ENCODE measurements around the gene PRKN. TPM values are rescaled to one million over a fixed set of nuclear protein-coding genes. Genes with fewer than 3 reads are reported as not detected.

Gene PRKN
- total and polyA plus RNA-seq, 2 donors (not counting 3 experiments of a cell fraction or from before 2014, with no cell fraction given): 0.06 TPM; not detected in 1

DNA sequence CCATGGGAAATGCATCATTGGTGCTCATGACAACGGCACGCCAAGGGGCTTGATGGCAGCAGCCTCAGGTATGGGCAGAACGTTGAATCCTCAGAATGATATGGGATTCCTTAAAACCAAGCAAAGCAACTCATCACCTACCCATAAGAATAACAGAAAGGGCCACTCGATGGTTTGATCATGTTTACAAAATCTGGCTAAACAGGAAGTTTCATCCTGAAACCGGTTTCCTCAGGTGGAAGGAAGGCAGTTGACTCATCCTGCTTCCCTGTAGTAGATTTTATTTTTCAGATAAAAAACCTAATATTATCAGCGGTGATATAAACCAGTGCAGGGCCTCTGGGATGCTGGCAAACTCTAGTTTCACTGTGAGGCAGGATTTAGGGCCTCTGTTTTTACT is 1316.8 kb downstream of the PRKN start:
- Histone ChIP-seq H3K36me3 (ENCODE audit: control insufficient read depth in 2 of 2, extremely low read depth in 1 of 2, insufficient read depth in 2 of 2, low read length in 2 of 2) (no peaks in the 10 kb centered on the region), H3K4me2 (ENCODE audit: insufficient read depth, low read length) (no peak overlapping the region), H3K9ac (replicated peaks; ENCODE audit: extremely low read depth, insufficient read depth, low read length) (no peak overlapping the region), H3K27me3 (ENCODE audit: control insufficient read depth in 2 of 2, insufficient read depth in 2 of 2, low read length in 2 of 2) (no peaks in the 10 kb centered on the region), H3K9me3 (replicated peaks; ENCODE audit: control insufficient read depth, insufficient read depth, low read length) (no peaks in the 10 kb centered on the region), H2AFZ (ENCODE audit: low read depth, low read length) (no peak overlapping the region), H4K20me1 (replicated peaks; ENCODE audit: control insufficient read depth, extremely low read depth, insufficient read depth, low read length) (no peaks in the 10 kb centered on the region), H3K4me3 (replicated peaks in 1 of 3; ENCODE audit: insufficient read depth in 1 of 3, low read depth in 1 of 3, low read length in 3 of 3) (no peak overlapping the region), H3K9me1 (replicated peaks; ENCODE audit: control insufficient read depth, extremely low read depth, insufficient read depth, low read length) (no peaks in the 10 kb centered on the region), H3K4me1 (ENCODE audit: control insufficient read depth, extremely low read depth, insufficient read depth, low read length) (no peaks in the 10 kb centered on the region), H3K79me2 (ENCODE audit: control insufficient read depth, insufficient read depth, low read length) (no peaks in the 10 kb centered on the region), H3K27ac (ENCODE audit: insufficient read depth, low read depth, low read length) (no peak overlapping the region)
- ChIA-PET CTCF (interaction anchor here (0.8 kb wide), 1 partner anchor 8 kb away, joined by 4 read pairs; no protein-coding TSS in a partner anchor), POLR2A (no interaction called here)
- DNase-seq (ENCODE audit: low read depth, low spot score): no peak
- no peak for TF ChIP-seq FOS (IDR thresholded peaks at IDR 0.05; ENCODE audit: borderline replicate concordance, insufficient read depth, low read length)
- no peak for TF ChIP-seq POLR2AphosphoS5 (IDR thresholded peaks at IDR 0.05; ENCODE audit: insufficient read depth, low read depth, low read length)
- TF ChIP-seq GATA2 (IDR thresholded peaks at IDR 0.05; ENCODE audit: insufficient read depth, insufficient read length, low read depth, low read length): no peak
- TF ChIP-seq JUN (IDR thresholded peaks at IDR 0.05; ENCODE audit: borderline replicate concordance, insufficient read depth, insufficient read length, low read depth): no peak
- TF ChIP-seq, protein P1, sequence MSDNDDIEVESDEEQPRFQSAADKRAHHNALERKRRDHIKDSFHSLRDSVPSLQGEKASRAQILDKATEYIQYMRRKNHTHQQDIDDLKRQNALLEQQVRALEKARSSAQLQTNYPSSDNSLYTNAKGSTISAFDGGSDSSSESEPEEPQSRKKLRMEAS (IDR thresholded peaks at IDR 0.05; ENCODE audit: insufficient read depth, insufficient read length): no peak
- no peak for TF ChIP-seq POLR2A (IDR thresholded peaks at IDR 0.05; ENCODE audit: low read depth, low read length)
- TF ChIP-seq EZH2 (IDR thresholded peaks at IDR 0.05; ENCODE audit: borderline replicate concordance, low read depth, low read length, severe bottlenecking): no peak
- TF ChIP-seq MYC (IDR thresholded peaks at IDR 0.05; ENCODE audit: low read depth, low read length): no peak
- TF ChIP-seq, protein P2, sequence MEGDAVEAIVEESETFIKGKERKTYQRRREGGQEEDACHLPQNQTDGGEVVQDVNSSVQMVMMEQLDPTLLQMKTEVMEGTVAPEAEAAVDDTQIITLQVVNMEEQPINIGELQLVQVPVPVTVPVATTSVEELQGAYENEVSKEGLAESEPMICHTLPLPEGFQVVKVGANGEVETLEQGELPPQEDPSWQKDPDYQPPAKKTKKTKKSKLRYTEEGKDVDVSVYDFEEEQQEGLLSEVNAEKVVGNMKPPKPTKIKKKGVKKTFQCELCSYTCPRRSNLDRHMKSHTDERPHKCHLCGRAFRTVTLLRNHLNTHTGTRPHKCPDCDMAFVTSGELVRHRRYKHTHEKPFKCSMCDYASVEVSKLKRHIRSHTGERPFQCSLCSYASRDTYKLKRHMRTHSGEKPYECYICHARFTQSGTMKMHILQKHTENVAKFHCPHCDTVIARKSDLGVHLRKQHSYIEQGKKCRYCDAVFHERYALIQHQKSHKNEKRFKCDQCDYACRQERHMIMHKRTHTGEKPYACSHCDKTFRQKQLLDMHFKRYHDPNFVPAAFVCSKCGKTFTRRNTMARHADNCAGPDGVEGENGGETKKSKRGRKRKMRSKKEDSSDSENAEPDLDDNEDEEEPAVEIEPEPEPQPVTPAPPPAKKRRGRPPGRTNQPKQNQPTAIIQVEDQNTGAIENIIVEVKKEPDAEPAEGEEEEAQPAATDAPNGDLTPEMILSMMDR (IDR thresholded peaks at IDR 0.05; ENCODE audit: extremely low read depth in 1 of 2, insufficient read depth in 1 of 2, low read depth in 1 of 2, low read length in 2 of 2): no peak
- FAIRE-seq: no peak
- intact Hi-C loops (cut with micrococcal nuclease): loop anchor here (10.0 kb wide), 1 partner anchor 774 kb away; no protein-coding TSS in a partner anchor
- dilution Hi-C loops (cut with MboI; ENCODE audit: extremely low pct_ligation_motif_present, low sequenced_read_pairs): no loop called here
- no TSS peak for BruUV-seq (replicated peaks)

Data from endothelial cell of umbilical vein (primary cell).